Ovary (tissue), 3 donors: ENCODE data around the gene ITGA2.

Experiments used
- EP300 ChIP-seq: sonication (generic); formaldehyde crosslinking; IDR thresholded peaks from one replicate; pipeline ENCODE4 v1.6.1; 2017; ENCODE audit warnings: antibody characterized with exemption
- POLR2A ChIP-seq: fragments of 450-650 bp; IDR thresholded peaks from one replicate; pipeline ENCODE4 v1.6.1; 2017; ENCODE audit warnings: antibody characterized with exemption, mild to moderate bottlenecking, moderate library complexity
- TF ChIP-seq, protein P1 (sequence below), 3 donors: fragments of 450-650 bp in 2 of 3; fragments of 200-600 bp in 1 of 3; IDR thresholded peaks; one replicate each; pipeline versions ENCODE4 v1.5.1 to v1.8.0; 2016 to 2022; ENCODE audit warnings: antibody characterized with exemption in 3 of 3, mild to moderate bottlenecking in 1 of 3
- donor health status: DM: no; HTN: no; CAD: no.

DNA sequence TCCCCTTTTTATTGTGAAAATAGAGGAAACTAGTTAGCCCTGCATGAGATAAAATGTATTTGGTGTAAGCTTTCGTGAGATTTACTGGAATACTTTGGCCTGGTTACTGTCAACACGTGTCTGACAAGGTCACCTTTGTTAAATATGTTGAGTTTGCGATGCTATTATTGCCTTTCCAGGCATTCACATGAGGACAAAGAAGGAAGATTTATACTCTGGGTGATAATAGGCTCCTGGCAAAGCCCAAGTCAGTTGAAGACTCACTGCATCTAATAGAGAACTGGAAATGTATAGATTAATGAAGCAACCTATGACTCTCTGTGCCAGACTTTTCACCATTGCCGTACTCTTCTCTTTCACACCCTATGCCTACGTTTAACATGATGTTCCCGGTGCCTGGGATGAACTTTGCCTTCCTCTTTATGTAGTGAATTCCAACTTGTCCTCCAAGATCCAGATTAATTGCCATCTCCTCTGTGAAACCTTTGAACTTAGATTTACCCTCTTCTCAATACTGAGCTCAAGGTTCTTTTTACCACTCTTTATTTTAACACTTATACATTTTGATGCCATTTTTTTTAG is 33.9 kb downstream of the ITGA2 start:
- TF ChIP-seq, protein P1, sequence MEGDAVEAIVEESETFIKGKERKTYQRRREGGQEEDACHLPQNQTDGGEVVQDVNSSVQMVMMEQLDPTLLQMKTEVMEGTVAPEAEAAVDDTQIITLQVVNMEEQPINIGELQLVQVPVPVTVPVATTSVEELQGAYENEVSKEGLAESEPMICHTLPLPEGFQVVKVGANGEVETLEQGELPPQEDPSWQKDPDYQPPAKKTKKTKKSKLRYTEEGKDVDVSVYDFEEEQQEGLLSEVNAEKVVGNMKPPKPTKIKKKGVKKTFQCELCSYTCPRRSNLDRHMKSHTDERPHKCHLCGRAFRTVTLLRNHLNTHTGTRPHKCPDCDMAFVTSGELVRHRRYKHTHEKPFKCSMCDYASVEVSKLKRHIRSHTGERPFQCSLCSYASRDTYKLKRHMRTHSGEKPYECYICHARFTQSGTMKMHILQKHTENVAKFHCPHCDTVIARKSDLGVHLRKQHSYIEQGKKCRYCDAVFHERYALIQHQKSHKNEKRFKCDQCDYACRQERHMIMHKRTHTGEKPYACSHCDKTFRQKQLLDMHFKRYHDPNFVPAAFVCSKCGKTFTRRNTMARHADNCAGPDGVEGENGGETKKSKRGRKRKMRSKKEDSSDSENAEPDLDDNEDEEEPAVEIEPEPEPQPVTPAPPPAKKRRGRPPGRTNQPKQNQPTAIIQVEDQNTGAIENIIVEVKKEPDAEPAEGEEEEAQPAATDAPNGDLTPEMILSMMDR (IDR thresholded peaks at IDR 0.05): no peak
- TF ChIP-seq POLR2A (no peak), EP300 (no peak)
